ENCODE measurements around the gene TCERG1L. TPM values are rescaled to one million over a fixed set of nuclear protein-coding genes. Genes with fewer than 3 reads are reported as not detected.

Gene TCERG1L
- total RNA-seq, 1 experiment from 2014 or later = not detected

GRCh38 chr10:131082991-131083481, 228.5 kb downstream of the TCERG1L start:
- H3K4me1 Mint-ChIP-seq (ENCODE audit: low read depth, unreplicated experiment) = no peaks in the 10 kb centered on the region
- H3K27me3 Mint-ChIP-seq (ENCODE audit: unreplicated experiment) = no peaks in the 10 kb centered on the region
- H3K36me3 Mint-ChIP-seq (ENCODE audit: insufficient read depth, unreplicated experiment) = no peaks in the 10 kb centered on the region
- no TSS peak for BruUV-seq (replicated peaks)
- TF ChIP-seq, protein P1, sequence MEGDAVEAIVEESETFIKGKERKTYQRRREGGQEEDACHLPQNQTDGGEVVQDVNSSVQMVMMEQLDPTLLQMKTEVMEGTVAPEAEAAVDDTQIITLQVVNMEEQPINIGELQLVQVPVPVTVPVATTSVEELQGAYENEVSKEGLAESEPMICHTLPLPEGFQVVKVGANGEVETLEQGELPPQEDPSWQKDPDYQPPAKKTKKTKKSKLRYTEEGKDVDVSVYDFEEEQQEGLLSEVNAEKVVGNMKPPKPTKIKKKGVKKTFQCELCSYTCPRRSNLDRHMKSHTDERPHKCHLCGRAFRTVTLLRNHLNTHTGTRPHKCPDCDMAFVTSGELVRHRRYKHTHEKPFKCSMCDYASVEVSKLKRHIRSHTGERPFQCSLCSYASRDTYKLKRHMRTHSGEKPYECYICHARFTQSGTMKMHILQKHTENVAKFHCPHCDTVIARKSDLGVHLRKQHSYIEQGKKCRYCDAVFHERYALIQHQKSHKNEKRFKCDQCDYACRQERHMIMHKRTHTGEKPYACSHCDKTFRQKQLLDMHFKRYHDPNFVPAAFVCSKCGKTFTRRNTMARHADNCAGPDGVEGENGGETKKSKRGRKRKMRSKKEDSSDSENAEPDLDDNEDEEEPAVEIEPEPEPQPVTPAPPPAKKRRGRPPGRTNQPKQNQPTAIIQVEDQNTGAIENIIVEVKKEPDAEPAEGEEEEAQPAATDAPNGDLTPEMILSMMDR (IDR thresholded peaks at IDR 0.05; ENCODE audit: unreplicated experiment) = no peak
- no peak for DNase-seq
- H3K9me3 Mint-ChIP-seq (ENCODE audit: low read depth, unreplicated experiment) = peaks cover 6% of the 10 kb centered on the region
- no peak overlapping the region for H3K27ac Mint-ChIP-seq (ENCODE audit: unreplicated experiment)
- no peak overlapping the region for H3K4me3 Mint-ChIP-seq (ENCODE audit: low read depth, unreplicated experiment)
- intact Hi-C loops (cut with micrococcal nuclease; ENCODE audit: unreplicated experiment) = no loop called here
- CTCF ChIA-PET = interaction anchor here (0.6 kb wide), 1 partner anchor 12 kb away, joined by 3 read pairs; no protein-coding TSS in a partner anchor

DNA sequence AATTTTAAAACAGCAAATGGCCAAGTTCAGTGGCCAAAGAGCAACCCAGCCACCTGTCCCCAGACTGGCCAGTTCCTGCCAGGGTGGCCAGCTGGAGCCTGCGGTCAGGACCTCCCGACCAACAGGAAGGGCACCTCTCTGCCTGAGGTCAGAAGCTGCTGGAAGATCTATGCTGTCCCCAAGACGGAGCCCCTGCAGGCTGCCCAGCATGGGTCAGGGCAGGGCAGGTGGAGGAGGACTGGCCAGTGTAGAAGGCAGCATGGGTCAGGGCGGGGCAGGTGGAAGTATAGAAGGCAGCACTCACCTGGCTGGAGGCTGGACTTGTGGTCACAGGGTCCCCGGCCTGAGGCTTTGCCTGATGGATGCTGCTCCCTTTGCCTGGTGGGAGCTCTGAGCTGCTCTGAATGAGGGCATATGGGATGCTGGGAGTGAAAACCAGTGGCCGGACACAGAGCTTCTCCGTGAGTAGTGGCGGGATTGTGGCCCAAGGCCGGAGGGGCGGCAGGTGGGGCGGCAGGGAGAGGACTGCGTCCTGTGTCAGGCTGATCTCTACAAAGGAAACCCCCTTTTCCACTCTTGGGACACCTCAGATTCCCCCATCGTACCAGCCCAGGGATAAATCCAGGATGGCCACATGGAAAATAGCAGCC, 229.2 kb downstream of the TCERG1L start:
- H3K4me3 Mint-ChIP-seq (ENCODE audit: low read depth, unreplicated experiment) = no peak overlapping the region
- H3K36me3 Mint-ChIP-seq (ENCODE audit: insufficient read depth, unreplicated experiment) = no peaks in the 10 kb centered on the region
- CTCF ChIA-PET = interaction anchor here (0.6 kb wide), 1 partner anchor 11 kb away, joined by 3 read pairs; no protein-coding TSS in a partner anchor
- intact Hi-C loops (cut with micrococcal nuclease; ENCODE audit: unreplicated experiment) = no loop called here
- H3K27ac Mint-ChIP-seq (ENCODE audit: unreplicated experiment) = no peak overlapping the region
- TF ChIP-seq, protein P1 (IDR thresholded peaks at IDR 0.05; ENCODE audit: unreplicated experiment) = no peak
- BruUV-seq (replicated peaks) = no TSS peak
- no peaks in the 10 kb centered on the region for H3K4me1 Mint-ChIP-seq (ENCODE audit: low read depth, unreplicated experiment)
- H3K9me3 Mint-ChIP-seq (ENCODE audit: low read depth, unreplicated experiment) = peaks cover 6% of the 10 kb centered on the region
- no peaks in the 10 kb centered on the region for H3K27me3 Mint-ChIP-seq (ENCODE audit: unreplicated experiment)
- no peak for DNase-seq

DNA sequence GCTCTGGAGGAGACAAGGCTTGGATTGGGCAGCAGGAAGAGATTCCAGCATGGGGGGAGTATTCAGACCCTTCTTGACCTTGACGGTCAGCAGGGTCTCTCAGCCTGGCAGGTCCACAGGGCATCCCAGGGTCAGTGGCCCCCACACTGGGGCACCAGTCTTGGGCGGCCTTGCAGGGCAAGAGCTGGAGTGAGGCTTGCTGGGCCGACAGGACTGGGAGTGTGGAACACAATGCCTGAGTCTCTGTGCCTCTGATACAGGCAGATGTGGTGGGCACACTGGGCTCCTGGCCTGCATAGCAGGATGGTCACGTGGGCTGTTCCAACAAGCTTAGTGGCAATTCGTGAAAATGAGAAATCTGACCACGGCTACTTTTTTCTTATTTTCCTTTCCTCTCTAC, 229.7 kb downstream of the TCERG1L start:
- no peaks in the 10 kb centered on the region for H3K36me3 Mint-ChIP-seq (ENCODE audit: insufficient read depth, unreplicated experiment)
- H3K4me3 Mint-ChIP-seq (ENCODE audit: low read depth, unreplicated experiment) = no peak overlapping the region
- no peaks in the 10 kb centered on the region for H3K27me3 Mint-ChIP-seq (ENCODE audit: unreplicated experiment)
- no TSS peak for BruUV-seq (replicated peaks)
- DNase-seq = no peak
- intact Hi-C loops (cut with micrococcal nuclease; ENCODE audit: unreplicated experiment) = no loop called here
- CTCF ChIA-PET = no interaction called here
- no peak overlapping the region for H3K27ac Mint-ChIP-seq (ENCODE audit: unreplicated experiment)
- no peaks in the 10 kb centered on the region for H3K4me1 Mint-ChIP-seq (ENCODE audit: low read depth, unreplicated experiment)
- H3K9me3 Mint-ChIP-seq (ENCODE audit: low read depth, unreplicated experiment) = peaks cover 6% of the 10 kb centered on the region
- TF ChIP-seq, protein P1 (IDR thresholded peaks at IDR 0.05; ENCODE audit: unreplicated experiment) = no peak

DNA sequence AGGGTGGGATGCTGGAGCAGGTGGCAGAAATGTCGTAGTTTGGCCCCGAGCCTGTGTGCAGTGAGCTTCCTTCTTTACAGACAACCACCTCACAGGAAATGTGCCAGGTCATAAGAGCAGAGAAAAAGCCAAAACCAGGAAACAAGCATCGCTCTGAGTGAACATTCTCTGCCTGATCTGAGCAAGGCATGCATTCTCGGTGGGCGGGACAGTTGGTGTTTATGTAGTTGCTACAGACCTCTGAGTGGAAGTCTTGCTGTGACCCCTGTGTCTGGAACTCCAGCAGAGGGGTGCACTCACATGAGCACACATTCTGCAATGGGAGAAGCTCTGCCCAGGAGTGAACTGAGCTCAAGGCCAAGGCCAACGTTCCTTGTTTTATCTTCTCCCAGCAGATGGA, 230.1 kb downstream of the TCERG1L start:
- intact Hi-C loops (cut with micrococcal nuclease; ENCODE audit: unreplicated experiment) = no loop called here
- Mint-ChIP-seq H3K27me3 (ENCODE audit: unreplicated experiment) (no peaks in the 10 kb centered on the region), H3K4me3 (ENCODE audit: low read depth, unreplicated experiment) (no peak overlapping the region), H3K4me1 (ENCODE audit: low read depth, unreplicated experiment) (no peaks in the 10 kb centered on the region), H3K36me3 (ENCODE audit: insufficient read depth, unreplicated experiment) (no peaks in the 10 kb centered on the region), H3K27ac (ENCODE audit: unreplicated experiment) (no peak overlapping the region), H3K9me3 (ENCODE audit: low read depth, unreplicated experiment) (peaks cover 6% of the 10 kb centered on the region)
- TF ChIP-seq, protein P1 (IDR thresholded peaks at IDR 0.05; ENCODE audit: unreplicated experiment) = no peak
- no peak for DNase-seq
- CTCF ChIA-PET = no interaction called here
- BruUV-seq (replicated peaks) = no TSS peak

All from Calu3 (cell line).